ENCODE results near the gene PDXDC1. TPM values are rescaled to one million over a fixed set of nuclear protein-coding genes. Genes with fewer than 3 reads are reported as not detected.
A peak's percentile ranks its signal among the peaks of the same experiment; 100 is the strongest.
"Not testable (repeated sequence)": the region's sequence is repeated elsewhere in the genome, so short reads cannot be mapped to it uniquely, and the experiment has no call there.

Gene PDXDC1
- total RNA-seq, 1 experiment from 2014 or later: 29.8 TPM

GRCh38 chr16:15062085-15062810 lies 87.4 kb downstream of the PDXDC1 start:
- DNase-seq (ENCODE audit: low read depth): not testable (repeated sequence)

GRCh38 chr16:15065961-15066360 lies 91.1 kb downstream of the PDXDC1 start:
- not testable (repeated sequence) for DNase-seq (ENCODE audit: low read depth)

GRCh38 chr16:15066690-15067089 lies 91.9 kb downstream of the PDXDC1 start:
- not testable (repeated sequence) for DNase-seq (ENCODE audit: low read depth)

GRCh38 chr16:15071013-15071412 lies 96.2 kb downstream of the PDXDC1 start:
- DNase-seq (ENCODE audit: low read depth): not testable (repeated sequence)

- DNase-seq (ENCODE audit: low read depth): not testable (repeated sequence)
Observed at GRCh38 chr16:15071916-15072769, 97.3 kb downstream of the PDXDC1 start.

- no peak for DNase-seq (ENCODE audit: low read depth)
Observed at GRCh38 chr16:15073101-15073500, 98.3 kb downstream of the PDXDC1 start.

- DNase-seq (ENCODE audit: low read depth): not testable (repeated sequence)
Observed at GRCh38 chr16:15076161-15076560, 101.3 kb downstream of the PDXDC1 start.

GRCh38 chr16:15080883-15081282 lies 106.1 kb downstream of the PDXDC1 start:
- not testable (repeated sequence) for DNase-seq (ENCODE audit: low read depth)

GRCh38 chr16:15082788-15083187 lies 108.0 kb downstream of the PDXDC1 start:
- DNase-seq (ENCODE audit: low read depth): not testable (repeated sequence)

GRCh38 chr16:15090663-15091269 lies 115.9 kb downstream of the PDXDC1 start:
- DNase-seq (ENCODE audit: low read depth): not testable (repeated sequence)

GRCh38 chr16:15093571-15093954 lies 118.7 kb downstream of the PDXDC1 start:
- not testable (repeated sequence) for DNase-seq (ENCODE audit: low read depth)

- peak; percentile 91 for DNase-seq (ENCODE audit: low read depth)
Observed at GRCh38 chr16:15093955-15094827, 119.4 kb downstream of the PDXDC1 start, which contains the start of gene RRN3. Gene RRN3, minus strand, starts transcription at chr16:15094272. Its CDS starts 39 bp downstream, at chr16:15094233.

GRCh38 chr16:15096583-15096972 lies 121.8 kb downstream of the PDXDC1 start:
- not testable (repeated sequence) for DNase-seq (ENCODE audit: low read depth)

- not testable (repeated sequence) for DNase-seq (ENCODE audit: low read depth)
Observed at GRCh38 chr16:15099366-15099909, 124.6 kb downstream of the PDXDC1 start.

- DNase-seq (ENCODE audit: low read depth): peak; percentile 19
Observed at GRCh38 chr16:15100372-15100987, 125.7 kb downstream of the PDXDC1 start.

GRCh38 chr16:15127641-15128425 lies 153.0 kb downstream of the PDXDC1 start:
- not testable (repeated sequence) for DNase-seq (ENCODE audit: low read depth)

- DNase-seq (ENCODE audit: low read depth): not testable (repeated sequence)
Observed at GRCh38 chr16:15130256-15130932, 155.6 kb downstream of the PDXDC1 start.

GRCh38 chr16:15130943-15131700 lies 156.3 kb downstream of the PDXDC1 start:
- not testable (repeated sequence) for DNase-seq (ENCODE audit: low read depth)
